Parathyroid adenoma (tissue), 2 donors: Measurements from ENCODE around the gene LMO1.

Experiments used
- H2AFZ ChIP-seq: fragments of 300-600 bp; sonication (generic); one replicate; pipeline ENCODE4 v1.7.0; 2017; ENCODE audit warnings: antibody characterized with exemption, mild to moderate bottlenecking
- H3K27ac ChIP-seq: fragments of 300-600 bp; sonication (generic); one replicate; pipeline ENCODE4 v1.7.0; 2017
- H3K27me3 ChIP-seq: fragments of 300-600 bp; sonication (generic); one replicate; pipeline ENCODE4 v1.7.0; 2017; ENCODE audit warnings: low read length; ENCODE audit not compliant: control insufficient read depth, insufficient read depth
- H3K36me3 ChIP-seq: fragments of 300-600 bp; sonication (generic); one replicate; pipeline ENCODE4 v1.7.0; 2017; ENCODE audit warnings: low read length; ENCODE audit not compliant: control insufficient read depth, insufficient read depth
- H3K4me1 ChIP-seq: fragments of 300-600 bp; sonication (generic); one replicate; pipeline ENCODE4 v1.7.0; 2017; ENCODE audit warnings: control low read depth
- H3K4me2 ChIP-seq: fragments of 300-600 bp; sonication (generic); one replicate; pipeline ENCODE4 v1.7.0; 2017; ENCODE audit warnings: low read length
- H3K4me3 ChIP-seq: fragments of 300-600 bp; sonication (generic); one replicate; pipeline ENCODE4 v1.7.0; 2017; ENCODE audit warnings: low read depth, low read length
- H3K79me2 ChIP-seq: fragments of 300-600 bp; sonication (generic); one replicate; pipeline ENCODE4 v1.7.0; 2017; ENCODE audit warnings: control low read depth
- H3K9ac ChIP-seq: fragments of 300-600 bp; sonication (generic); one replicate; pipeline ENCODE4 v1.7.0; 2017; ENCODE audit warnings: mild to moderate bottlenecking
- H3K9me3 ChIP-seq: fragments of 300-600 bp; sonication (generic); one replicate; pipeline ENCODE4 v1.7.0; 2017; ENCODE audit warnings: low read length; ENCODE audit not compliant: control insufficient read depth
- TF ChIP-seq, protein P1 (sequence below): fragments of 300-600 bp; sonication (generic); IDR thresholded peaks from one replicate; pipeline ENCODE4 v1.7.0; 2017; ENCODE audit warnings: antibody characterized with exemption, mild to moderate bottlenecking
- donor health status: primary hyperparathyroidism.

Gene LMO1

DNA sequence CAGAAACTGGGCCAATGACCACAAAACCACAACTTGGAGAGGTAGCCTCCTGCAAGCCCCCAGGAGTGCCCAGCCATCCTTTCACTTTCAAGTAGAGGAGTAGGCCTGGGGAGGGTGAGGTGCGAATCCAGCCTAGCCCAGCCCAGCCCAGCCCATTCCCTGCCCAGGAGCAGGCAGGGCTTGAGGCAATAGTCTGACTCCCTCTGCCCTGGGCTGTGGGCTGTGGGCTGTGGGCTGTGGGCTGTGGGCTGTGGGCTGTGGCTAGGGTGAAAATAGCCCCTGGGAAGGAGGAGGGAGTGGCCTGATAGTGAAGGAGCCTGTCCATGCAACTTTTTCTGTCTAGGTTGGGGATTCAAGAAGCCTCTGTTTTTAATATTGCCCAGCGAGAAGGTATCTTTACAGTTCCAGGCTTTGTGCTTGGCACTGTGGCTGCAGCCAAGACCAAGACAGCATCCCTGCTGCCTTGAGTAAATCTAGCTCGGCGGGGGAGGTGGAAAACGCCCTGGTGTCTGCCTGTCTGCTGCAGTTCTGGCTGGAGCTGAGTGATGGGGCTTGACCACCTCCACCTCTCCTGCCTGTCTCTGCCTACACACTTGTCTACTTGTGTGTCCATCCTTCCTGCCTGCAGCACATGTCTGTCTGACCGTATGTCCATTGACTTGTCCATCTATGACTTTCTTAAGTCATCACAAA is 40.7 kb downstream of the LMO1 start:
- Histone ChIP-seq H3K4me2 (no peak overlapping the region), H3K4me1 (no peaks in the 10 kb centered on the region), H3K79me2 (no peaks in the 10 kb centered on the region), H3K9ac (no peak overlapping the region), H3K9me3 (no peaks in the 10 kb centered on the region), H2AFZ (no peak overlapping the region), H3K27me3 (no peaks in the 10 kb centered on the region), H3K36me3 (no peaks in the 10 kb centered on the region), H3K4me3 (no peak overlapping the region), H3K27ac (no peak overlapping the region)
- TF ChIP-seq, protein P1, sequence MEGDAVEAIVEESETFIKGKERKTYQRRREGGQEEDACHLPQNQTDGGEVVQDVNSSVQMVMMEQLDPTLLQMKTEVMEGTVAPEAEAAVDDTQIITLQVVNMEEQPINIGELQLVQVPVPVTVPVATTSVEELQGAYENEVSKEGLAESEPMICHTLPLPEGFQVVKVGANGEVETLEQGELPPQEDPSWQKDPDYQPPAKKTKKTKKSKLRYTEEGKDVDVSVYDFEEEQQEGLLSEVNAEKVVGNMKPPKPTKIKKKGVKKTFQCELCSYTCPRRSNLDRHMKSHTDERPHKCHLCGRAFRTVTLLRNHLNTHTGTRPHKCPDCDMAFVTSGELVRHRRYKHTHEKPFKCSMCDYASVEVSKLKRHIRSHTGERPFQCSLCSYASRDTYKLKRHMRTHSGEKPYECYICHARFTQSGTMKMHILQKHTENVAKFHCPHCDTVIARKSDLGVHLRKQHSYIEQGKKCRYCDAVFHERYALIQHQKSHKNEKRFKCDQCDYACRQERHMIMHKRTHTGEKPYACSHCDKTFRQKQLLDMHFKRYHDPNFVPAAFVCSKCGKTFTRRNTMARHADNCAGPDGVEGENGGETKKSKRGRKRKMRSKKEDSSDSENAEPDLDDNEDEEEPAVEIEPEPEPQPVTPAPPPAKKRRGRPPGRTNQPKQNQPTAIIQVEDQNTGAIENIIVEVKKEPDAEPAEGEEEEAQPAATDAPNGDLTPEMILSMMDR = no peak

DNA sequence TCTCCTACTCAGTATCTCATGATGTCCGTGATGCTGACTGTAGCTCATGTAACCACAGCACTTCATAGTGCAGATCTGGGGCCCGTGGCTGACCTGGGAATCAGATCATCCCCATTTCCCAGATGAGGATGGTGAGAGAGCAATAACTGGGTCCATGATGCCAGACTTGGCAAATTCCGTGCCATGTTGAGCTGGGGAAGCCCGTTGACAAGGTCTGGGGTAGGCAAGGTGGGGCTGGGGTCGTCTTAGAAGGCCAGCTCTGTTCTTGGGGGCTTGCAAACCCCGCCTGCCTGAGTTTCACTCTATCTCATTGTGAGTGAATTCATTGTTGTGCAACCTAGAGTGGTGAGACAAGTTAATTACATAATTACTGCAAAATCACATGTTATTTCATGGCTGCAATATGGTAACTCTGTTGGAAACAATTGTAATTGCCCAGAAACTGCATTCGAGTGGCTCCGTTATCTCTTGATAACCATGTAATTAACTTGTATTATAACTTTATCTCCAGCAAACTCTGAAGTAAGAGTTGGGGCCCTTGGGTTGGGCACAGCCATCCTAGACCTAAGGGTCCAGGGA is 41.7 kb downstream of the LMO1 start:
- Histone ChIP-seq H3K4me2 (no peak overlapping the region), H3K4me1 (no peaks in the 10 kb centered on the region), H2AFZ (no peak overlapping the region), H3K79me2 (no peaks in the 10 kb centered on the region), H3K36me3 (no peaks in the 10 kb centered on the region), H3K4me3 (no peak overlapping the region), H3K27me3 (no peaks in the 10 kb centered on the region), H3K27ac (no peak overlapping the region), H3K9ac (no peak overlapping the region), H3K9me3 (no peaks in the 10 kb centered on the region)
- TF ChIP-seq, protein P1 = no peak

DNA sequence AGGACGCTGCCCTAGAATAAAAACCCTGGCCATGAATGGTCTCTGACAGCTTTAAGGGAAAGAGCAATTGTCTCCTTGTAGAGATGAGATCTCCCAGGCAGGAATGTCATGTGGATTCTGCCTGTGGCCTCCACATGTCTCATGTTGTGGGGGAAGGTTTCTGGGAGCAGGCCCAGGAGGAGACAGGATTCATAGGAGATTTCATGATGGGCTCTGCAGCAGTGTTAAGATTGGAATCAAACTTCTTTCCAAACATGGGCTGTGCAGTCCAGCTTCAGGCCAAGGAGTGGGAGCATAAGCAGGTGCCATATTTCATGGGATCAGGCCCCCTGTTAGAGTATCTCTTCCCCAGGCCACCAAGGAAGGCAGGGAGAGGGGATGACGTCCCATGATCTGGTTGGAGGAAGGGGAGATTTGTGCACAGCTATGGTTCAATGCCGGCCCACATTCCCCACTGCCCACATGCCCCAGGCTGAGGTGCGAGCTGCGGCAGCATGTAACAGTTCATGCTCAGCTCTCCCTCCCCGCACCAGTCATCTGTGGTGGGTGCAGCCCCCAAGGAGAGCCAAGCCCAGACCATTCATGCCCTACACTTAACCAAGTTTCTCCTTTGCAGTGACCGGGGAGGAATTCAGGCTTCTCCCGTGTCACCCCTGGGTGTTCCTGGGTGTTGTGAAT is 42.5 kb downstream of the LMO1 start:
- Histone ChIP-seq H3K4me2 (no peak overlapping the region), H3K79me2 (no peaks in the 10 kb centered on the region), H3K27me3 (no peaks in the 10 kb centered on the region), H3K27ac (no peak overlapping the region), H3K4me3 (no peak overlapping the region), H3K9me3 (no peaks in the 10 kb centered on the region), H3K9ac (no peak overlapping the region), H2AFZ (no peak overlapping the region), H3K36me3 (no peaks in the 10 kb centered on the region), H3K4me1 (no peaks in the 10 kb centered on the region)
- TF ChIP-seq, protein P1 = no peak

DNA sequence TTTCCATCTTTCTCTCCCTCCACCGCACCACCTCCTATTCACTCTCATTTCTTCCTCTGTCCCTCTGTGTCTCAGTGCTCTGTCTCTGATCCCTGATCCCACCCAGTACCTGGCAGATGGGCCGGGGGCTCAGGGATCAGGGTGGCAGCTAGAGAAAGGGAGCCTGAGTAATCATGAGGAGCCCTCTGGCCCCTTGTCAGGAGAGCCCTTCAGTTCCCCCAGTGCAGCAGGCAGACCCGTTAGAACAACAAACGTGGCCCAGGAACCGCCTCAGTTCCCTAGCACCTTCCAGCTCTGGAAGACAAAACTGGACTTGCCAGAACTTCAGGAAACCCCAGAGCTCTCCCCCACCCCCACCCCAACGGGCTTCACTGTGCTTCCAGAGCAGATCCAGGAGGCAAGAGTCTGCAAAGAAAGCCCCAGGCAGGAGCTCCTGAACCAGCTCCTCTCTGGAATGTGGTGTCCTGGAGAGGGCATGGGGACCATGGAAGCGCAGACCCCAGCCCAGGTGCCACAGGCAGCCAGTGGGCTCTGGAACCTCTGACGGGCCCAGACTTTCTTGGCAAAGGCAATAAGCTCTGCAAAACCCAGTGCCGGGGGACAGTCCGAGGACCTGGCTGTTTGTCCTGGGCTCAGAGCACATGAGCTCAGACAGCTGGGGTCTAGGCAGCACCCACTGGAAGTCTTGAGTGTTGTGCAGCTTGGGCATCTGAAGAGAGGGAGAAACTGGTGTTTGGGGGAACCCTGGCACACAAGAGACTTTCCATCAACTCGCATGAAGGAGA is 43.2 kb downstream of the LMO1 start:
- TF ChIP-seq, protein P1 = no peak
- H3K9me3 ChIP-seq = no peaks in the 10 kb centered on the region
- no peak overlapping the region for H3K4me2 ChIP-seq
- no peaks in the 10 kb centered on the region for H3K79me2 ChIP-seq
- no peak overlapping the region for H3K9ac ChIP-seq
- no peak overlapping the region for H3K27ac ChIP-seq
- H3K27me3 ChIP-seq = no peaks in the 10 kb centered on the region
- no peak overlapping the region for H2AFZ ChIP-seq
- H3K36me3 ChIP-seq = no peaks in the 10 kb centered on the region
- H3K4me1 ChIP-seq = no peaks in the 10 kb centered on the region
- H3K4me3 ChIP-seq = no peak overlapping the region
